ACHN (cell line): ENCODE data around the gene MET.
A peak's percentile ranks its signal among the peaks of the same experiment; 100 is the strongest.

Experiments used
- DNase-seq: peaks from one replicate; pipeline ENCODE4 v3.0.0-alpha.2; 2015
- in situ Hi-C: cut with HindIII; loops from 2 replicates; pipeline ENCODE4 v1.10.0; 2017; ENCODE audit warnings: low sequenced_read_pairs, low pct_ligation_motif_present, low pct_unique_long_range_greater_than_20kb

MET gene

DNA sequence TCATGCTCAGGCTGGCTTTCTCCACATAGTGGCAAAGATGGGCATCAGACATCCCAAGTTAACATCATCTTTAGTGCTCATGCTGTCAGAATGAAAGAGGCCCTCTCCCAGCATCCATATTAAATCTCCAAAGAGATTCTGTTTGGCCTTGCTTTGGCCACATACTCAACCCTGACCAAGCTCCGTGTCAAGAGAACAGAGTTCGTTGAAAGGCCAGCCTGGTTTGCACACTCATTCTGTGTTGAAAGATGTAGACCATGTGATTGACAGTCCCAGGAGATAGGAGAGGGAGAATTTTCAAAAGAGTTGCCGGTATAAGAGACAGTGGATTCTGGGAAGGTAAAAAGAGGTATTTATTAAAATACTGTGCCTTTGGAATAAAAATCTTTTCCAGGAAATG lies 19.7 kb downstream of the MET start:
- DNase-seq: peak; percentile 58
- in situ Hi-C loops: no loop called here

DNA sequence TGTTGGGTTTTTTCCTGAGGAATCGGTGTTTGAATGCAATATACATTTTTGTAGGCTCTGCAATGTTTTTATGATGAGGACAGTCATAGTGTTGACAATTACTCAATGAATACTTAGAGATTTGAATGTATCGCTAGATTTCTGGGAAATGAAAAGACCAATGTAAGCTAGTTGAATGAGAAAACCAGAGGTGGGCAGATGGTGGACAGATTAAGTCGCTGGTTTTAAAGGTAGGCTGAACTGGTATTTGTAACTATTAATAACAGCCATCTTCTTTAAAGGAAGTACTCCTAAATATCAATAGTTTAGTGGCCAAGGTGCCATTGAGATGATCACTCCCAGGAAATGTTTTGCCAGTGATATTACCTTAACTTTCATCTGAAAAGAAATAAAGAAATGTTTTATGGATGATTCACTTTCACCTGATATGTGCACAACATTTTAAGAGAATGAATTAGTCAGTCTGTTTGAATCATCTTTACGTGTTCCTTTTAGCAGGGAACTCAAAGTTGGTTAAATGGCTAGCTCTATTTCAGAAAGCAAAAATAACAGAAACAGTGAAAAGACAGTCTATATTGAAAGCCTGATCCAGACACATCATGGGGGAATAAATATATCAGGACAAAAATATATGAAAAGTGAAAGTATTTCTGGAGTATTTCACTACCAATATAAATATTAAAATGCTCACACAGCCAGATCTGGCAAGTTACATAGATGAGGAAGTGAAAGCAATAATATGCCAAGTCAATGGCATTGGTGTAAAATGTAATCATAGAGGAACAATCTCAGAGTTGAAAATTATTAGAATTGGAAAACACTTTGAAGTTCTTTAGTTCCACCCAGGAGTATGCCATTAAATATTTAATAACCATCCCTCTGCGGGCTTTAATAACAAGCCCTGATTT lies 20.7 kb downstream of the MET start:
- DNase-seq: peak; percentile 69

DNA sequence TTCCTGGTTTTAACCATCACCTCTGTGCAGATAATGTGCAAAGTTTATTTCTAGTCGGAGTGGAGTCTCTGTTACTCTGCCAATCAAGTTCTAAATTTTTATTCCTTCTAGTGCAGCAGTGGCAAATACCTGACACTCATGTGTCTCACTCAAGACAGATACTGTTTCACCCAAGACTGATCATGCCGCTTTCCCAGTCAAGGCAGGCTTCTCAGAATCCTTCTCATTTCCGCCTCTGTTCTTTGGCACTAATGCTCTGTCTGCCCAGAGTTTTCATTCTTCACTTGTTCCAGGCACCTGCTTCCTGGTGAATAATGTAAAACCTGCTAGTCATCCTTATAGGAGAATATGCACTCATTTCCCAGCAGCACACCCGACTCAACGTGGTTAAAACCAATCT lies 24.7 kb downstream of the MET start:
- no peak for DNase-seq
- in situ Hi-C loops: no loop called here

More for the DNA sequence above, 20.7 kb downstream of the MET start:
- in situ Hi-C loops: no loop called here

DNA sequence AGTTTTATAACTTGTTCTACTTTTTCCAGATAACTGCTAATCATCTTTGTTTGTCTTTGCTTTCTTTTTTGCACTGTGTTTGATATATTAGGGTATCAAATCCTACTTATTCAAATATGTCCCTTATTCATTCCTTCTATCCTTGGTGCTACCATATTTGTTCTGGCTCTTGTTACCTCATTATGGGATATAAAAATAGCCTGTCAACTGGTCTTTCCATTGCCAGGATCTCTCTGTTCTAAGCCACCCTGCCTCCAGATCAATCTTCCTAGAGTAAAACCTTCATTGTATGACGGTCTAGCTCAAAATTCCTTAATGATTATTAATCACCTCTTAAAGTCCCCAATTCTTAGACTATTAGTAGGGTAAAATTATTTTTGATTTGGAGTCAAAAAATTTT lies 25.2 kb downstream of the MET start:
- in situ Hi-C loops: no loop called here
- no peak for DNase-seq

DNA sequence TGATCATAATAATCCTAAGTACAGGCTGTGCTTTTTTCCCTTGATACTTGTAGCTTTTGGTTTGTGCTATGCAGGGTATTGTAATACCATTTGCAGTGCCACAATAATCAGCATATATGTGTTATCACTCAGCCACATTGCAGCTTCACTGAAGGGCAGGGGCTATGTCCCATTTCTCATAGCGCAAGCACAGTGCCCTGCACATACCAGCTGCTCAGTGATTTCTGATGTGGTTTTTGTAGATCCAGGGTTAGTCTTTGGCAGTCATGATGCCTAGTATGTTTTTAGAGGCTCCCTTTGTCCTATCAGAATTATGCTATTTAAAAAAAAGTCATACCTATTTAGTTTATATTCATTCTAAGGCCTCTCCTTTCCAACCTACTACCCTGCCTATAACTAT lies 25.8 kb downstream of the MET start:
- in situ Hi-C loops: no loop called here
- DNase-seq: no peak

DNA sequence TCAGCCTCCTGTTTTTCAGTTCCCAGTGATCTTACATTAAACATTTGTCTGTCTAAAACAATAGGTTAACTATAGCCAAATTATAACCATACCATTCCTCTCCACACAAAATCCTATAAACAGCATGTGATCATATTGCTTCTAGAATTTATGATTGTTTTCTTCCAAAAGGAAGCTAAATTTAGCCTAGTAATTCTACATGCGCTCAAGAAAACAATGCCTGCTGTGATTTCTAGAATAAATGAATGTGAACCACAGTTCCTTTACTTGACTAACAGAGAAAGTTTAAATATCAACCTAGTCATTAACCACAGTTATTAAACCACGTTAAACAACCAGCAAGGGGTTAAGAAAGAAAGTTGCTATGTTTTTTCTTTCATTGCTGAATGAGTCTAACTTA lies 26.4 kb downstream of the MET start:
- no peak for DNase-seq
- in situ Hi-C loops: no loop called here

DNA sequence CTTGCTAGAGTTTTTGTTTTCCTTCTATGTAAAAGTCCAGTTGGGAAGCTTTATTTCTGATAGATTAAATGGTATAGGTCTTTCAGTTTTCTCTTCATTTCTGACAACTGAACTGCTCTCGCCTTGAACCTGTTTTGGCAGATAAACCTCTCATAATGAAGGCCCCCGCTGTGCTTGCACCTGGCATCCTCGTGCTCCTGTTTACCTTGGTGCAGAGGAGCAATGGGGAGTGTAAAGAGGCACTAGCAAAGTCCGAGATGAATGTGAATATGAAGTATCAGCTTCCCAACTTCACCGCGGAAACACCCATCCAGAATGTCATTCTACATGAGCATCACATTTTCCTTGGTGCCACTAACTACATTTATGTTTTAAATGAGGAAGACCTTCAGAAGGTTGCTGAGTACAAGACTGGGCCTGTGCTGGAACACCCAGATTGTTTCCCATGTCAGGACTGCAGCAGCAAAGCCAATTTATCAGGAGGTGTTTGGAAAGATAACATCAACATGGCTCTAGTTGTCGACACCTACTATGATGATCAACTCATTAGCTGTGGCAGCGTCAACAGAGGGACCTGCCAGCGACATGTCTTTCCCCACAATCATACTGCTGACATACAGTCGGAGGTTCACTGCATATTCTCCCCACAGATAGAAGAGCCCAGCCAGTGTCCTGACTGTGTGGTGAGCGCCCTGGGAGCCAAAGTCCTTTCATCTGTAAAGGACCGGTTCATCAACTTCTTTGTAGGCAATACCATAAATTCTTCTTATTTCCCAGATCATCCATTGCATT lies 27.1 kb downstream of the MET start:
- no peak for DNase-seq
- in situ Hi-C loops: no loop called here

DNA sequence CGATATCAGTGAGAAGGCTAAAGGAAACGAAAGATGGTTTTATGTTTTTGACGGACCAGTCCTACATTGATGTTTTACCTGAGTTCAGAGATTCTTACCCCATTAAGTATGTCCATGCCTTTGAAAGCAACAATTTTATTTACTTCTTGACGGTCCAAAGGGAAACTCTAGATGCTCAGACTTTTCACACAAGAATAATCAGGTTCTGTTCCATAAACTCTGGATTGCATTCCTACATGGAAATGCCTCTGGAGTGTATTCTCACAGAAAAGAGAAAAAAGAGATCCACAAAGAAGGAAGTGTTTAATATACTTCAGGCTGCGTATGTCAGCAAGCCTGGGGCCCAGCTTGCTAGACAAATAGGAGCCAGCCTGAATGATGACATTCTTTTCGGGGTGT lies 27.7 kb downstream of the MET start:
- DNase-seq: no peak
- in situ Hi-C loops: no loop called here

DNA sequence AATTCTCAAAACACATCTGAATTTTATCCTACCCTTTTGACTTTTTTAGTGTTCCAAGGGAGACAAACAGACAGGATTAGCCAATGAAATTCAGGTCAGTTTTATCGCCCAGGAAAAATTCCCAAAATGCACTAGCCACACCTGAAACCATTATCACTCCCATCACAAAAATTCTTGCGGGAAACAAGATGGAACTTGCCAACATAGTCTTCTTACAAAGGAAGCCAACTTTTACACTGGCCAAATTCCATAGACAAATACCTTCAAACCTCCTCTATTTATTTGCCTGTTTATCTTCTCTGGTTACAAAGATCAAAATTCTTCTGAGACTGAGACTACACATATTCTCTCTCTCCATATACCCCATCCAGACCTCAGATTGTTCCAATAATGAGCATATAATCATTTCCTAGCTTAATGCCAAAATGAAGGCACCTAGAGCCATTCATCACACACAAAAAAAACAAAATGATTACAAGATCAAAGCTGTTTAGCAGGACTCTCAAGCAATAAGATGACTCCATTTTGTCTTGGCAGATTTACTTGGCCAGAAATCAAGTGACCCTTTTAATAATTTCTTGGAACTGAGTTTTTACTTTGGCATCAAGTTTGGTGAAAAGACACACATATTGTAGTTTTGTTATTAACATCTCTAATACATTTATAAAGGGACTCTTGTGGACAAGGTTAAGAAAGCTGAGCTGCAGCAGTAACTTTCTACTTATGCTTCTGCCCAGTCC lies 30.2 kb downstream of the MET start:
- no peak for DNase-seq
- in situ Hi-C loops: no loop called here

DNA sequence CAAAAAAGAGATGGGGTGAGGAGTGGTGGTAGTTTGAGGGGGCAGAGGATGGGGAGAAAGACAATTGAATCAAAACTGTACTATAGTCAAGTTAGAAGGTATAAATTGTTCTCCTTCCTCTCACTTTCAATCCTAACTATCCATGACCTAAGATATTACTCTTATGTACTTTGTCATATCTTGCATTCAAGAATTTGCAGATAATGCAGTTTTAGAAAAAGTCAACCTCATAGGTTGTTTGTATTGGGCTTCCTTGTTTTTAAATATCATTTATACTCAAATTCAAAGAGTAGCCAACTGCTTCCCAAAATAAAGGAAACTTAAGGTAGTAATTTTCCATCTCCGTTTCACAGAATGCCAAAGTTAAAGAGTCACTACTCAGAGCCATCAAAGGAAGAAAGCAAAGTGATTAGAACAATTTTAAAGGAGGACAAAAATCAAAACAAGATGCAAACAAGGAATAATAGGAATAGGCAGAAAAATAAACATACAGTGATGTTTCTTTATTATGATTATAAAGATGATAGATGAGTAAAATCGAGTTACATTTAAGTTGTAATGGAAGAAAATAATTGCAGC lies 32.7 kb downstream of the MET start:
- no peak for DNase-seq
- in situ Hi-C loops: no loop called here

DNA sequence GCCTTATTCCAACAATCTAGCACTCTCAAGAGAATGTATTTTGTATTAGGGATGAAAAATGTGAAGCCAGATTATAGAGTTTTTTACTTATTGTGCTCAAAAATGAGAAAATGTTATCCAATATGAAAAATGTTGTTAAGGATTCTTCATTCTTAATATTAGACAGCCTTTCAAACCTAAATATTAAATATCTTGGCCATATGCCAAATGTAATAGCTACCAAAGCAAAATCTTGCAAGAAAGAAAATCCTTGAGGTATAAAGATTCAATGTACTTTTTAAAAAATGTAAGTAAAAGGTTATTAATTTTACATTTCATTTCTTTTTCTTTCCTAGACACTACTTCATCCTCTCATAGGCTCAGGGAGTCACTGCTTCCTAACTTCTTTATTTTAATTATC lies 33.4 kb downstream of the MET start:
- in situ Hi-C loops: no loop called here
- no peak for DNase-seq

DNA sequence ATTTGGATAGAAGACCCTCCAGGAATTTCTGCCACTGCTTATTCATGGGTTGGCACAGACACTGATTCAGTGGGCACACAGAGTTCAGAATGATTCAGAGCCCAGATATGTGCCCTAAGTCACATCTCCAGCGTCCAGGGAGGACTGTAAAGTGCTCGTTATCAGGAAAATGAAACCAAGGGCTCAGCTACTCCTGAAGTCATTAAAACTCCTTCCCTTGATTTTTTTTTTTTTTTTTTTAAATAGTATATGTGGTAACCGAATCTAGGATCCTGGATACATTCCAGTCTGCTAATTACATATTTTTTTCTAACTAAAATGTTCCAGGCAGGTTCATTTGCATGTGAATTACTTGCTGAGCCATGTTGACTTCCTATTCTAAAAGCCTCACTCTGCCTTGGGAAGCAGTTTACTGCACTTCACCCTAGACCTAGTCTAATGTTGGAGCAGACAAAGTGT lies 34.7 kb downstream of the MET start:
- in situ Hi-C loops: no loop called here
- peak; percentile 98 for DNase-seq

DNA sequence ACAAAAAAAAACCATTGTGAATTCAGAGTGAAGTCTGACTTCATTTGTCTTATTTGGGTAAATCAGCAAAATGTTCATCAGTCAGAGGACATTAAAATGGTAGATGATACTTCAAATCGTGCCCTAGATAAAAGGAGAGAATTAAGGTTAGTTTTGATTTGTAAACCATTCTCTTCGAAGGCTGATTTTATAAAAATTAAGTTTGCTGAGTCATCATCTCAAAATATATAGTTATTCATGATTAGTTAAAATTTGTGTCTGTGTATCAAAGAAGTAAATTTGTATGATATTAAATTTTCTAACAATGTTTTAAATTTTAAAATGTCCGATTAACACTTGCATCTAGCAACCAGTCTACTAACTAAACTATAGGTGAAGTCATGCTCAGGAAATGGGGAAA lies 35.3 kb downstream of the MET start:
- DNase-seq: no peak
- in situ Hi-C loops: no loop called here

DNA sequence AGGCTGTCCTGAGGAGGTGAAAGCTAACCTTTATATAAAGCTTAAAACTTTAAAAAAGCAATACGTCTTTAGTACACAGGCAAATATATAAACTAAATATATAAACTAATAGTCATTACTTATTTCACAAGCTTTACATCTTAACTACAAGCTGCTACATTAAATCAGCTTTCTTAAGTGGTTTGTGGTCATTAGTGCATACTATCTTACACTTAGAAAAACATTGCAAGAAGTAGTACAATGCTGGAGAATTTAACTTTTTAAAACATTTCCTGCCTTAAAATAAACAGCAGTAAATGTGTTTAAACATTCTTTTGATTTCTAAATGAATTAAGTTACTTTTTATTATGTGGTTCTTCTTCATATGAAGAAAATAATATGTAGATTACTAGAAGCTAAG lies 36.3 kb downstream of the MET start:
- DNase-seq: no peak
- in situ Hi-C loops: no loop called here

DNA sequence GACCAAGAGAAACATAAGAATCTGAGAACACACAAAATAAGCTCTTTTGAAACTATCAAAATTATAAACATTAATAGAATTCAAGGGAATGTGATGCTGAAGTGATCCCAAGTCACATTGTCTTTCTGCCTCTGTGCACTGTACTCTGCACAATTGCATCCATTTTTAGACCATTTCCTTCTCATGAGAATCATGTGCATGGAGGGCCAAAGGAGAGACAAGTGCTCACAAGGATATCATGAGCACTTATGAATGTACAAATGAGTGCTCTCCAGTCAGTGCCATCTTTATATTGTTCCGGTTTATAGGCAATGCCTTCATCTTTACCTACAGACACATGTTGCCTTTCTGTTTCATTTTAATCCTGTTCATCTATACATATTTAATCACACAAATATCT lies 36.9 kb downstream of the MET start:
- in situ Hi-C loops: no loop called here
- DNase-seq: no peak

DNA sequence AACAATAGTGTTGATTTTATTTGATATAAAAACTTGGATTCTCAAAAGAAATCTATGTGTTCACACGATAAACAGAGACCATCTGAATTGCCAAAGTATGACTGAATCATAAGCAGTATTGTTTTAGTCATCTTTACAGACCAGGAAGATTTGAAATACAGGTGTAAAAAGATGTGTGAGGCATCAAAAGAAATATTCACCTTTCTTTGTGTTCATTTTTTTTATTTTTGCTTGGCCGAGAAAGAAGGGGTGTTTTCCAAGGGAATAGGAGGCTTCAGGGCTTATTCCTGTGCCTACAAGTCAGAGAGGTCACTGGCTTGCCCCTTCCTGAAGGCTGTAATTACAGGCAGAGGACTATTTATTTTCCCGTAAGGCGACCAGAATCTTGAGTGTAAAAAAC lies 37.3 kb downstream of the MET start:
- DNase-seq: no peak
- in situ Hi-C loops: no loop called here

DNA sequence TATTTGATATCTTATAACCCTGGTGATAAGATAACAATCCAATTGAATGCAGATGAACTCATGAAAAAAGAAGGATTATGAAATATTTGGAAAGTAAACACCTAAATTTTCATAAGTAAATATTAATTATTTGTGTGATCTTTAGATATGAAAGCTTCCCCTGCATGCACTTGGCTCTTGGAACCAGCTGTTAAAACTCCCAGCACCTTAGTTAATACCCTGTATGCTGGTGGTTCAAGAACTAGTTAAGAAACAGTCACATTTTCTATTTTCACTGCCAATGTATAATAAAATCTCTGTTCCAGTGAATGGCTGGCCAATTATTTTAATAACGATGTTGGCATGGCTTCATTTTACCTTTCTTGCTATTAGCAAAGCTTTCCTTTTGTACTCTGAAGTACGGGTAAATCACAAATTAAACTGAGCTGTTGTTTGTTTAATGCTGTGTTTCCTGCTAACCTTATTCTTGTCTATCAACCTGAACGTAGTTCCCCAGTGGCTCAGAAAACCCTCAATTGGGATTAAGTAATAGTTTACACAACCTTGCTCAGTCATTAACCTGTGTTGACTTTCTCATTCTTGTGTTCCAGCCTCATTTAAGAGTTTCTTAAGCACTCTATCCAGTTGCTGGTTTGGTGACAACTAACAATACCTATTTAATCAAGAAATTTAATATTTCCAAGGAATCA lies 38.9 kb downstream of the MET start:
- in situ Hi-C loops: no loop called here
- no peak for DNase-seq

DNA sequence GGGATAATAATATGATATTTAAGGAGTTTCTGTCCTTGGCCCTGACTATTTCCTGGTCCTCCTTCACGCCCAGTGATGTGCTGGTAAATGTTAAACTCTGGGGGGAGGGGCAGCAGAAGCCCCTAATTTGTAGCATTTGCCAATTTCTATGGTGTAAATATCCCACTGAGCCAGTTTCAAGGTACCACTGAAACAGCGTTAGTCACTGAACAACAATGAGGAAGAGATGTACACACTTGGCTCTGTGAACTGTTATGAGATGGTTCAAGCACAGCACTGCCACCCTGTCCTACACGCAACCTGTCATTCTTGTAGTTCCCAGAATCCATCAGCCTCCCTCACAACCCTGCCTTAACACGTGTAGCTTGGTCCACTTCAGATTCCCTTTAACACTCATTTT lies 39.8 kb downstream of the MET start:
- in situ Hi-C loops: no loop called here

More for the DNA sequence above, 39.8 kb downstream of the MET start:
- DNase-seq: no peak
